GM23338 (cell line): ENCODE data around the gene GARIN3. TPM values are rescaled to one million over a fixed set of nuclear protein-coding genes. Genes with fewer than 3 reads are reported as not detected.

Source experiments
- ATAC-seq: fragments of 200-7000 bp; cut with Tn5 transposase; 3 replicates; pipeline ENCODE4 v1.9.1; 2020
- DNase-seq: peaks from one replicate; pipeline ENCODE4 v3.0.0-alpha.2; 2015; ENCODE audit warnings: low spot score
- H2AFZ ChIP-seq: fragments of 200-600 bp; sonication (generic); 2 replicates; pipeline ENCODE4 v1.8.0; 2016; ENCODE audit warnings: antibody characterized with exemption, mild to moderate bottlenecking, moderate library complexity
- H3F3A ChIP-seq: fragments of 200-600 bp; sonication (generic); replicated peaks from 2 replicates; pipeline ENCODE4 v1.8.0; 2017; ENCODE audit warnings: antibody characterized with exemption, mixed run types, low read depth
- H3K27ac ChIP-seq: fragments of 200-600 bp; sonication (generic); 2 replicates; pipeline ENCODE4 v1.6.1; 2016; ENCODE audit warnings: low read depth
- H3K27me3 ChIP-seq: fragments of 200-600 bp; sonication (generic); 2 replicates; pipeline ENCODE4 v1.8.0; 2016; ENCODE audit warnings: mild to moderate bottlenecking, mixed run types, moderate library complexity; ENCODE audit not compliant: insufficient read depth
- H3K36me3 ChIP-seq: fragments of 200-600 bp; sonication (generic); 2 replicates; pipeline ENCODE4 v1.8.0; 2016; ENCODE audit warnings: mild to moderate bottlenecking; ENCODE audit not compliant: insufficient read depth
- H3K4me1 ChIP-seq: fragments of 200-600 bp; sonication (generic); 2 replicates; pipeline ENCODE4 v1.8.0; 2016; ENCODE audit warnings: mild to moderate bottlenecking, moderate library complexity; ENCODE audit not compliant: insufficient read depth
- H3K4me2 ChIP-seq: fragments of 200-600 bp; sonication (generic); 2 replicates; pipeline ENCODE4 v1.7.1; 2017; ENCODE audit warnings: mixed run types
- H3K4me3 ChIP-seq: fragments of 200-600 bp; sonication (generic); 2 replicates; pipeline ENCODE4 v1.6.1; 2016; ENCODE audit warnings: mixed run types
- H3K79me2 ChIP-seq: fragments of 200-600 bp; sonication (generic); replicated peaks from 2 replicates; pipeline ENCODE4 v1.8.0; 2017; ENCODE audit warnings: mild to moderate bottlenecking; ENCODE audit not compliant: insufficient read depth
- H3K9me2 ChIP-seq: fragments of 200-600 bp; sonication (generic); 2 replicates; pipeline ENCODE4 v1.8.0; 2017; ENCODE audit not compliant: insufficient read depth
- H4K20me1 ChIP-seq: fragments of 200-600 bp; sonication (generic); replicated peaks from 2 replicates; pipeline ENCODE4 v1.8.0; 2017; ENCODE audit warnings: mild to moderate bottlenecking; ENCODE audit not compliant: insufficient read depth
- H3K27ac Mint-ChIP-seq: 2 replicates; pipeline ENCODE4 v1.8.0; 2020; ENCODE audit warnings: inconsistent platforms, mild to moderate bottlenecking, moderate library complexity, mixed read lengths
- H3K27me3 Mint-ChIP-seq: 3 replicates; pipeline ENCODE4 v1.8.0; 2022; ENCODE audit warnings: low read depth, mild to moderate bottlenecking, moderate library complexity, mixed read lengths, inconsistent platforms; ENCODE audit not compliant: insufficient read depth, poor library complexity
- H3K36me3 Mint-ChIP-seq: 3 replicates; pipeline ENCODE4 v1.8.0; 2021; ENCODE audit warnings: low read depth, mild to moderate bottlenecking, inconsistent platforms, moderate library complexity, mixed read lengths
- H3K4me1 Mint-ChIP-seq: 3 replicates; pipeline ENCODE4 v1.8.0; 2020; ENCODE audit warnings: mild to moderate bottlenecking, inconsistent platforms, mixed read lengths
- H3K4me3 Mint-ChIP-seq: 3 replicates; pipeline ENCODE4 v1.8.0; 2021; ENCODE audit warnings: moderate library complexity, mild to moderate bottlenecking, inconsistent platforms, mixed read lengths
- H3K9me3 Mint-ChIP-seq: 3 replicates; pipeline ENCODE4 v1.8.0; 2020; ENCODE audit warnings: moderate library complexity, mild to moderate bottlenecking, inconsistent platforms, mixed read lengths
- JUNB ChIP-seq: IDR thresholded peaks from one replicate; pipeline ENCODE4 v1.6.1; 2016; ENCODE audit warnings: antibody characterized with exemption; ENCODE audit not compliant: unreplicated experiment
- NANOG ChIP-seq: IDR thresholded peaks from 2 replicates; pipeline ENCODE4 v1.6.1; 2016; ENCODE audit warnings: antibody characterized with exemption, borderline replicate concordance
- POLR2AphosphoS5 ChIP-seq: IDR thresholded peaks from 2 replicates; pipeline ENCODE4 v1.6.1; 2016; ENCODE audit warnings: antibody characterized with exemption, low read depth
- ZNF331 ChIP-seq: fragments of 250-450 bp; sonication (Bioruptor Pico); IDR thresholded peaks from 2 replicates; pipeline ENCODE4 v1.5.0; 2020; ENCODE audit warnings: low read depth, mild to moderate bottlenecking, moderate library complexity
- polyA plus RNA-seq: library from polyadenylated mRNA; unstranded; fragments of >200 nt; fragmentation: Nextera tagmentation; extraction: Ambion mirVana; gene quantifications from 2 replicates; pipeline ENCODE4 v1.2.1, GENCODE V29; 2016
- total RNA-seq: library from RNA; depleted of rRNA; stranded (reverse); fragments of >200 nt; shearing (Covaris generic); gene quantifications from 2 replicates; pipeline ENCODE4 v1.2.3, GENCODE V29; 2014
- TF ChIP-seq, protein P1 (sequence below): fragments of 250-450 bp; sonication (Bioruptor Pico); IDR thresholded peaks from 2 replicates; pipeline ENCODE4 v1.5.0; 2020; ENCODE audit warnings: mild to moderate bottlenecking, moderate library complexity
- TF ChIP-seq, protein P2 (sequence below), 2 experiments: fragments of 200-600 bp in 1 of 2; sonication (generic) in 1 of 2; conservative IDR thresholded peaks; 2 replicates each; pipeline versions ENCODE4 v1.5.1 to v1.6.1; 2016 to 2017; ENCODE audit warnings: antibody characterized with exemption in 2 of 2, low read depth in 2 of 2, mild to moderate bottlenecking in 2 of 2, moderate library complexity in 1 of 2

GARIN3 gene
- total and polyA plus RNA-seq, 2 experiments from 2014 or later, result not detected

DNA sequence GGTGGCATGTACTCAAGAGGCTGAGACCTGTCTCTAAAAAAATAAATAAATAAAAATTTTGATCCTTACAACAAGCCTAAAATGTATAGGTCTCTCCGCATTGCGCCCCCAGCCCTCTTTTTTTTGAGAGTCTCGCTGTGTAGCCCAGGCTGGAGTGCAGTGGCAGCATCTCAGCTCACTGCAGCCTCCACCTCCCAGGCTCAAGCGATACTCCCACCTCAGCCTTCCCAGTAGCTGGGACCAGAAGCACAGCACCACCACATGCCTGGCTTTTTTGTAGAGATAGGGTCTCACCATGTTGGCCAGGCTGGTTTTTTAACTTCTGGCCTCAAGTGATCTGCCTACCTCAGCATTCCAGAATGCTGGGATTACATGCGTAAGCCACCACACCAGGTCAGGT is 2.2 kb upstream of the GARIN3 start (continued):
- TF ChIP-seq, protein P1, sequence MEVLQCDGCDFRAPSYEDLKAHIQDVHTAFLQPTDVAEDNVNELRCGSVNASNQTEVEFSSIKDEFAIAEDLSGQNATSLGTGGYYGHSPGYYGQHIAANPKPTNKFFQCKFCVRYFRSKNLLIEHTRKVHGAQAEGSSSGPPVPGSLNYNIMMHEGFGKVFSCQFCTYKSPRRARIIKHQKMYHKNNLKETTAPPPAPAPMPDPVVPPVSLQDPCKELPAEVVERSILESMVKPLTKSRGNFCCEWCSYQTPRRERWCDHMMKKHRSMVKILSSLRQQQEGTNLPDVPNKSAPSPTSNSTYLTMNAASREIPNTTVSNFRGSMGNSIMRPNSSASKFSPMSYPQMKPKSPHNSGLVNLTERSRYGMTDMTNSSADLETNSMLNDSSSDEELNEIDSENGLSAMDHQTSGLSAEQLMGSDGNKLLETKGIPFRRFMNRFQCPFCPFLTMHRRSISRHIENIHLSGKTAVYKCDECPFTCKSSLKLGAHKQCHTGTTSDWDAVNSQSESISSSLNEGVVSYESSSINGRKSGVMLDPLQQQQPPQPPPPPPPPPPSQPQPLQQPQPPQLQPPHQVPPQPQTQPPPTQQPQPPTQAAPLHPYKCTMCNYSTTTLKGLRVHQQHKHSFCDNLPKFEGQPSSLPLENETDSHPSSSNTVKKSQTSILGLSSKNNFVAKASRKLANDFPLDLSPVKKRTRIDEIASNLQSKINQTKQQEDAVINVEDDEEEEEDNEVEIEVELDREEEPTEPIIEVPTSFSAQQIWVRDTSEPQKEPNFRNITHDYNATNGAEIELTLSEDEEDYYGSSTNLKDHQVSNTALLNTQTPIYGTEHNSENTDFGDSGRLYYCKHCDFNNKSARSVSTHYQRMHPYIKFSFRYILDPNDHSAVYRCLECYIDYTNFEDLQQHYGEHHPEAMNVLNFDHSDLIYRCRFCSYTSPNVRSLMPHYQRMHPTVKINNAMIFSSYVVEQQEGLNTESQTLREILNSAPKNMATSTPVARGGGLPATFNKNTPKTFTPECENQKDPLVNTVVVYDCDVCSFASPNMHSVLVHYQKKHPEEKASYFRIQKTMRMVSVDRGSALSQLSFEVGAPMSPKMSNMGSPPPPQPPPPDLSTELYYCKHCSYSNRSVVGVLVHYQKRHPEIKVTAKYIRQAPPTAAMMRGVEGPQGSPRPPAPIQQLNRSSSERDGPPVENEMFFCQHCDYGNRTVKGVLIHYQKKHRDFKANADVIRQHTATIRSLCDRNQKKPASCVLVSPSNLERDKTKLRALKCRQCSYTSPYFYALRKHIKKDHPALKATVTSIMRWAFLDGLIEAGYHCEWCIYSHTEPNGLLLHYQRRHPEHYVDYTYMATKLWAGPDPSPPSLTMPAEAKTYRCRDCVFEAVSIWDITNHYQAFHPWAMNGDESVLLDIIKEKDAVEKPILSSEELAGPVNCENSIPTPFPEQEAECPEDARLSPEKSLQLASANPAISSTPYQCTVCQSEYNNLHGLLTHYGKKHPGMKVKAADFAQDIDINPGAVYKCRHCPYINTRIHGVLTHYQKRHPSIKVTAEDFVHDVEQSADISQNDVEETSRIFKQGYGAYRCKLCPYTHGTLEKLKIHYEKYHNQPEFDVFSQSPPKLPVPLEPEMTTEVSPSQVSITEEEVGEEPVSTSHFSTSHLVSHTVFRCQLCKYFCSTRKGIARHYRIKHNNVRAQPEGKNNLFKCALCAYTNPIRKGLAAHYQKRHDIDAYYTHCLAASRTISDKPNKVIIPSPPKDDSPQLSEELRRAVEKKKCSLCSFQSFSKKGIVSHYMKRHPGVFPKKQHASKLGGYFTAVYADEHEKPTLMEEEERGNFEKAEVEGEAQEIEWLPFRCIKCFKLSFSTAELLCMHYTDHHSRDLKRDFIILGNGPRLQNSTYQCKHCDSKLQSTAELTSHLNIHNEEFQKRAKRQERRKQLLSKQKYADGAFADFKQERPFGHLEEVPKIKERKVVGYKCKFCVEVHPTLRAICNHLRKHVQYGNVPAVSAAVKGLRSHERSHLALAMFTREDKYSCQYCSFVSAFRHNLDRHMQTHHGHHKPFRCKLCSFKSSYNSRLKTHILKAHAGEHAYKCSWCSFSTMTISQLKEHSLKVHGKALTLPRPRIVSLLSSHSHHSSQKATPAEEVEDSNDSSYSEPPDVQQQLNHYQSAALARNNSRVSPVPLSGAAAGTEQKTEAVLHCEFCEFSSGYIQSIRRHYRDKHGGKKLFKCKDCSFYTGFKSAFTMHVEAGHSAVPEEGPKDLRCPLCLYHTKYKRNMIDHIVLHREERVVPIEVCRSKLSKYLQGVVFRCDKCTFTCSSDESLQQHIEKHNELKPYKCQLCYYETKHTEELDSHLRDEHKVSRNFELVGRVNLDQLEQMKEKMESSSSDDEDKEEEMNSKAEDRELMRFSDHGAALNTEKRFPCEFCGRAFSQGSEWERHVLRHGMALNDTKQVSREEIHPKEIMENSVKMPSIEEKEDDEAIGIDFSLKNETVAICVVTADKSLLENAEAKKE (CRISPR knock-in tag), result no peak

DNA sequence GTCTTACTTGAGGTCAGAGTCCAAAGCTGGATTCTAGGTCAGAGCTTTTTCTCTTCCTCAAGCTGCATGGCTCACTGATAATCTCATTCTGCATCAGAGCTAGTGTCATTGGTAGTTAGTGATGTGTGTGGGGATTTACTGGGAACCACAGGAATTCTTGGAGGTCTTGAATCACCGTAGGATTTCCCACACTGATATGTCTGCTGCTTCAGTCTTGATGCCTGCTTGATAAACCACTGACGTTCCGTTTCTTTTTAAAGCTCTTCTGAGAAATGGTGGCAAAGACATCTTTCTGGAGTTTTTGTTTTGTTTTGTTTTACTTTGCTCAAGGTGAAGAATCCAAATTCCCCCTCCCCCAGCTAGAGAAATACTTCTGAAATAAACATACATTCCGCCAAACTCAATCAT is 1.2 kb upstream of the GARIN3 start:
- no peak overlapping the region for H3K27ac ChIP-seq
- H3K27me3 Mint-ChIP-seq, result peaks cover 2% of the 10 kb centered on the region
- H3K27me3 ChIP-seq, result no peaks in the 10 kb centered on the region
- no peak overlapping the region for H2AFZ ChIP-seq
- peaks cover 17% of the 10 kb centered on the region; the same call in 2 of the 3 replicates for H3K4me1 Mint-ChIP-seq
- H3K9me3 Mint-ChIP-seq, result peaks cover 11% of the 10 kb centered on the region; the same call in 2 of the 3 replicates
- no peak overlapping the region for H3K4me2 ChIP-seq
- H3K79me2 ChIP-seq, result no peaks in the 10 kb centered on the region
- no peaks in the 10 kb centered on the region for H3F3A ChIP-seq
- no peaks in the 10 kb centered on the region for H3K9me2 ChIP-seq
- H3K4me1 ChIP-seq, result no peaks in the 10 kb centered on the region; the same call in 1 of the 2 replicates
- ATAC-seq (no peak), DNase-seq (no peak)
- H3K4me3 Mint-ChIP-seq, result no peak overlapping the region
- H3K4me3 ChIP-seq, result no peak overlapping the region
- no peak overlapping the region for H3K27ac Mint-ChIP-seq
- no peaks in the 10 kb centered on the region for H3K36me3 ChIP-seq
- H3K36me3 Mint-ChIP-seq, result no peaks in the 10 kb centered on the region; the same call in 2 of the 3 replicates
- H4K20me1 ChIP-seq, result no peaks in the 10 kb centered on the region
- TF ChIP-seq ZNF331 (CRISPR knock-in tag) (no peak), JUNB (no peak), POLR2AphosphoS5 (no peak), NANOG (no peak)
- TF ChIP-seq, protein P1 (CRISPR knock-in tag), result no peak
- TF ChIP-seq, protein P2, sequence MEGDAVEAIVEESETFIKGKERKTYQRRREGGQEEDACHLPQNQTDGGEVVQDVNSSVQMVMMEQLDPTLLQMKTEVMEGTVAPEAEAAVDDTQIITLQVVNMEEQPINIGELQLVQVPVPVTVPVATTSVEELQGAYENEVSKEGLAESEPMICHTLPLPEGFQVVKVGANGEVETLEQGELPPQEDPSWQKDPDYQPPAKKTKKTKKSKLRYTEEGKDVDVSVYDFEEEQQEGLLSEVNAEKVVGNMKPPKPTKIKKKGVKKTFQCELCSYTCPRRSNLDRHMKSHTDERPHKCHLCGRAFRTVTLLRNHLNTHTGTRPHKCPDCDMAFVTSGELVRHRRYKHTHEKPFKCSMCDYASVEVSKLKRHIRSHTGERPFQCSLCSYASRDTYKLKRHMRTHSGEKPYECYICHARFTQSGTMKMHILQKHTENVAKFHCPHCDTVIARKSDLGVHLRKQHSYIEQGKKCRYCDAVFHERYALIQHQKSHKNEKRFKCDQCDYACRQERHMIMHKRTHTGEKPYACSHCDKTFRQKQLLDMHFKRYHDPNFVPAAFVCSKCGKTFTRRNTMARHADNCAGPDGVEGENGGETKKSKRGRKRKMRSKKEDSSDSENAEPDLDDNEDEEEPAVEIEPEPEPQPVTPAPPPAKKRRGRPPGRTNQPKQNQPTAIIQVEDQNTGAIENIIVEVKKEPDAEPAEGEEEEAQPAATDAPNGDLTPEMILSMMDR (conservative IDR thresholded peaks at IDR 0.05; ENCODE audit: low read depth in 2 of 2), result no peak
